Ecto neural progenitor cell (in vitro differentiated cells): Measurements from ENCODE around the gene MTERF4.
A peak's percentile ranks its signal among the peaks of the same experiment; 100 is the strongest.

Experiments
- DNase-seq: peaks from one replicate; pipeline ENCODE4 v3.0.0-alpha.2; 2018; ENCODE audit warnings: low spot score

Gene MTERF4

GRCh38 chr2:241049739-241050623, 52.1 kb downstream of the MTERF4 start:
- peak; percentile 75 for DNase-seq

- no peak for DNase-seq
These were observed 53.1 kb downstream of the MTERF4 start for GRCh38 chr2:241048949-241049343.

- no peak for DNase-seq
These were observed 53.7 kb downstream of the MTERF4 start for GRCh38 chr2:241048149-241048948.

DNA sequence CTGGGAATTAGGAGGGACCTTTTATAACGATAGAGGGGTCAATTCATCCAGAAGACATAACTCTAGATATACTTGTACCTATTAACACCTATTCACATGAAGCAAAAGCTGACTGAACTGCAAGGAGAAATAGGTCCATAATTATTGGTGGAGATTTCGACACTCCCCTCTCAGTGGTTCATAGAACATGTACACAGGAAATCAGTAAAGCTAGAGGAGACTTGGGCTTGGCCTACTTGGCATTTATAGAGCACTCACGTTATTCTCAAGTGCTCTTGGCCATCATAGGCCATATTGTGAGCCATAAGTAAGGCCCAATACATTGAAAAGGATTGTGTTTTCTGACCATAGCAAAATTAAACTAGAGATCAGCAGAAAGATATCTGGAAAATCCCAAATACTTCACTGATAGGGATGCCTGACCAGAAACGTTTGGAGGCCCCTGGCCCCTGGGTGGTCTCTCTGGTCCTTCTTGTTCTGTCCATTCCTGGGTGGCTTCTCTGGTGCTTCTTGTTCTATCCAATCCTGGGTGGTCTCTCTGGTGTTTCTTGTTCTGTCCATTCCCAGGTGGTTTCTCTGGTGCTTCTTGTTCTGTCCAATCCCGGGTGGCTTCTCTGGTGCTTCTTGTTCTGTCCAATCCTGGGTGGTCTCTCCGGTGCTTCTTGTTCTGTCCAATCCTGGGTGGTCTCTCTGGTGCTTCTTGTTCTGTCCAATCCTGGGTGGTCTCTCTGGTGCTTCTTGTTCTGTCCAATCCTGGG, 54.7 kb downstream of the MTERF4 start:
- no peak for DNase-seq
